Measurements from ENCODE around the gene SUCLG2. TPM values are rescaled to one million over a fixed set of nuclear protein-coding genes. Genes with fewer than 3 reads are reported as not detected.

Gene SUCLG2
- total and polyA plus RNA-seq, 7 donors, result 63.1 to 289 (median 70.9) TPM

DNA sequence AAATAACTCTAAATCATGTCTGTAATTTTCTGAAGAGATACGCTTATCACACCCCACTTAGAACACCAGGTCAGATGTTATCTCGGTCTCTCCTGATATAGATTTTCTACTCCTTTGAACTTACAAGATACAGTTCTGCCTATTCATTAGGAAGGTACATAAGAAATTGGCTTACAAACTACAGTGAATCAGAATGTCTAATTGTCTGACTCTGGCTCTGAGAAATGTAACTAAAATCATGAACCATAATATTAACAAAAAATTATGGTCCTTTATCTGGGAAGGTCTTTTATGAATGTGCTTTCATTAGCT lies 235.2 kb downstream of the SUCLG2 start:
- no peak for DNase-seq
- Histone ChIP-seq H3K27me3 (no peaks in the 10 kb centered on the region), H3K36me3 (no peaks in the 10 kb centered on the region), H3K4me1 (peaks cover 0 to 5% (median 2%) of the 10 kb centered on the region in 4 donors), H3K4me3 (no peak overlapping the region), H3K9me3 (peaks cover 0 to 3% (median 0%) of the 10 kb centered on the region in 4 donors), H3K27ac (no peak overlapping the region)
- TF ChIP-seq CTCF (IDR thresholded peaks at IDR 0.05) (no peak), POLR2A (IDR thresholded peaks at IDR 0.05) (no peak), EP300 (IDR thresholded peaks at IDR 0.05) (no peak), POLR2AphosphoS5 (IDR thresholded peaks at IDR 0.05) (no peak)
- 97 to 98% methylated on average over 2 of the region's 2 CpGs for WGBS, 2 donors
- intact Hi-C loops (cut with DNase I), result no loop called here

- 84 to 85% methylated on average over 3 of the region's 3 CpGs for WGBS, 2 donors
Observed at GRCh38 chr3:67418426-67419217, 235.8 kb downstream of the SUCLG2 start.

DNA sequence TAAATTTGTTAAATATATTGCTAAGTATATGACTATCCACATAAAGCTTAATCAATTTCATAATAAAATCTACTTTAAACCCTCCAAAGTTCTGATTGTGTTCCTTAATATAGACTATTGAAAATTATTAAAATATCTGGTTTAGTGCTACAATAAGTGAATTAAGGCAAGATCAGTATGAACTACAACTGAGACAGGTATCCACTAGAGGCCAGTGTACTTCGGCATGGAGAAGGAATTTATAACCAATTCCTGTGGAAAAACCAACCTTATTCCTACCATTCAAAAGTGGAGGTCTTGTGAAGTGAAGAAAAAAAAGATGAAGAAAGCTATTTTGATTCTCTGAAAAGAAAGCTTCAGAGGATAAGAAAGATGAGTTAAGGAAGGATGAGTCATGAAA lies 237.7 kb downstream of the SUCLG2 start:
- peaks cover 0 to 3% (median 0%) of the 10 kb centered on the region in 4 donors for H3K9me3 ChIP-seq
- peaks cover 0 to 5% (median 2%) of the 10 kb centered on the region in 4 donors for H3K4me1 ChIP-seq
- H3K4me3 ChIP-seq, result no peak overlapping the region
- H3K36me3 ChIP-seq, result no peaks in the 10 kb centered on the region
- TF ChIP-seq POLR2A (IDR thresholded peaks at IDR 0.05), result no peak
- TF ChIP-seq CTCF (IDR thresholded peaks at IDR 0.05), result no peak
- no peak for TF ChIP-seq EP300 (IDR thresholded peaks at IDR 0.05)
- no peak for TF ChIP-seq POLR2AphosphoS5 (IDR thresholded peaks at IDR 0.05)
- H3K27ac ChIP-seq, result no peak overlapping the region
- no peak for DNase-seq
- intact Hi-C loops (cut with DNase I), result no loop called here
- WGBS, 2 donors, result 89 to 97% methylated on average over 1 of the region's 1 CpG
- H3K27me3 ChIP-seq, result no peaks in the 10 kb centered on the region

More at GRCh38 chr3:67418426-67419217, 235.8 kb downstream of the SUCLG2 start:
- Histone ChIP-seq H3K27me3 (no peaks in the 10 kb centered on the region), H3K36me3 (no peaks in the 10 kb centered on the region), H3K27ac (no peak overlapping the region), H3K4me3 (no peak overlapping the region), H3K9me3 (peaks cover 0 to 3% (median 0%) of the 10 kb centered on the region in 4 donors), H3K4me1 (peaks cover 0 to 5% (median 2%) of the 10 kb centered on the region in 4 donors)
- TF ChIP-seq POLR2A (IDR thresholded peaks at IDR 0.05), result no peak
- peak in 3 of 4 donors; percentile 6 to 44 (median 37) for TF ChIP-seq POLR2AphosphoS5 (IDR thresholded peaks at IDR 0.05)
- no peak for DNase-seq
- intact Hi-C loops (cut with DNase I), result no loop called here

GRCh38 chr3:67415511-67415910 lies 238.9 kb downstream of the SUCLG2 start:
- Histone ChIP-seq H3K27me3 (no peaks in the 10 kb centered on the region), H3K9me3 (peaks cover 0 to 3% (median 0%) of the 10 kb centered on the region in 4 donors), H3K4me1 (peaks cover 0 to 5% (median 2%) of the 10 kb centered on the region in 4 donors), H3K27ac (no peak overlapping the region), H3K4me3 (no peak overlapping the region), H3K36me3 (no peaks in the 10 kb centered on the region)
- 0 to 48% methylated on average over 1 of the region's 1 CpG for WGBS, 2 donors
- no peak for TF ChIP-seq EP300 (IDR thresholded peaks at IDR 0.05)
- TF ChIP-seq POLR2AphosphoS5 (IDR thresholded peaks at IDR 0.05), result no peak
- TF ChIP-seq CTCF (IDR thresholded peaks at IDR 0.05), result no peak
- TF ChIP-seq POLR2A (IDR thresholded peaks at IDR 0.05), result no peak
- DNase-seq, result no peak
- intact Hi-C loops (cut with DNase I), result no loop called here

GRCh38 chr3:67414740-67415139 lies 239.7 kb downstream of the SUCLG2 start:
- no peak overlapping the region for H3K4me3 ChIP-seq
- H3K27ac ChIP-seq, result no peak overlapping the region
- peaks cover 0 to under 1% (median 0%) of the 10 kb centered on the region in 4 donors for H3K9me3 ChIP-seq
- no peak for DNase-seq
- H3K27me3 ChIP-seq, result no peaks in the 10 kb centered on the region
- intact Hi-C loops (cut with DNase I), result no loop called here
- H3K4me1 ChIP-seq, result peaks cover 0 to 5% (median 2%) of the 10 kb centered on the region in 4 donors
- TF ChIP-seq POLR2AphosphoS5 (IDR thresholded peaks at IDR 0.05), result no peak
- no peak for TF ChIP-seq POLR2A (IDR thresholded peaks at IDR 0.05)
- no peak for TF ChIP-seq CTCF (IDR thresholded peaks at IDR 0.05)
- no peak for TF ChIP-seq EP300 (IDR thresholded peaks at IDR 0.05)
- H3K36me3 ChIP-seq, result no peaks in the 10 kb centered on the region
- 97% methylated on average over 5 of the region's 5 CpGs for WGBS, 2 donors
